Middle frontal gyrus (tissue), 1 donor: Measurements from ENCODE around the gene PKDCC.

Experiments
- DNase-seq: peaks from one replicate; pipeline ENCODE4 v3.0.0-alpha.2; 2015; ENCODE audit warnings: low spot score; ENCODE audit errors: extremely low spot score

The PKDCC gene, protein sequence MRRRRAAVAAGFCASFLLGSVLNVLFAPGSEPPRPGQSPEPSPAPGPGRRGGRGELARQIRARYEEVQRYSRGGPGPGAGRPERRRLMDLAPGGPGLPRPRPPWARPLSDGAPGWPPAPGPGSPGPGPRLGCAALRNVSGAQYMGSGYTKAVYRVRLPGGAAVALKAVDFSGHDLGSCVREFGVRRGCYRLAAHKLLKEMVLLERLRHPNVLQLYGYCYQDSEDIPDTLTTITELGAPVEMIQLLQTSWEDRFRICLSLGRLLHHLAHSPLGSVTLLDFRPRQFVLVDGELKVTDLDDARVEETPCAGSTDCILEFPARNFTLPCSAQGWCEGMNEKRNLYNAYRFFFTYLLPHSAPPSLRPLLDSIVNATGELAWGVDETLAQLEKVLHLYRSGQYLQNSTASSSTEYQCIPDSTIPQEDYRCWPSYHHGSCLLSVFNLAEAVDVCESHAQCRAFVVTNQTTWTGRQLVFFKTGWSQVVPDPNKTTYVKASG

GRCh38 chr2:42047488-42048298 is at the start of gene PKDCC:
Gene PKDCC, plus strand, starts transcription at chr2:42048021. Its CDS starts 179 bp downstream, at chr2:42048200.
- peak; percentile 50 for DNase-seq

GRCh38 chr2:41998186-41999127 is 49.4 kb upstream of the PKDCC start:
- DNase-seq: no peak

DNA sequence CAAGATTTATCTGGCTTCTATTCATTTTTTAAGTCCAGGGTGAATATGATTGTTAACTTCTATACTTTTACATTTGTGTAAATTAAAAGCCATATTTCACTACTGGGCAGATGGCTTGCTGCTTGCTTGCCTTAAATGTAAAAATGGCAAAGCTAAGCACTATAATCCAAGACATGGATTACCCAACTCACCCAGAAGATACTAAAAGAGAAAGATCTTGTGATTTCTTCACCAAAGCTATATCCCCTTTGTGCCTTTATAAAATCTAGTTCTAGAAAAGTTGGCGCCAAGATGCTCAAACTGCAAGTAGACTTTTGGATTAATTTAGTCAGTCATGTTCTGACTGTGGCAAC is 48.7 kb upstream of the PKDCC start:
- no peak for DNase-seq

DNA sequence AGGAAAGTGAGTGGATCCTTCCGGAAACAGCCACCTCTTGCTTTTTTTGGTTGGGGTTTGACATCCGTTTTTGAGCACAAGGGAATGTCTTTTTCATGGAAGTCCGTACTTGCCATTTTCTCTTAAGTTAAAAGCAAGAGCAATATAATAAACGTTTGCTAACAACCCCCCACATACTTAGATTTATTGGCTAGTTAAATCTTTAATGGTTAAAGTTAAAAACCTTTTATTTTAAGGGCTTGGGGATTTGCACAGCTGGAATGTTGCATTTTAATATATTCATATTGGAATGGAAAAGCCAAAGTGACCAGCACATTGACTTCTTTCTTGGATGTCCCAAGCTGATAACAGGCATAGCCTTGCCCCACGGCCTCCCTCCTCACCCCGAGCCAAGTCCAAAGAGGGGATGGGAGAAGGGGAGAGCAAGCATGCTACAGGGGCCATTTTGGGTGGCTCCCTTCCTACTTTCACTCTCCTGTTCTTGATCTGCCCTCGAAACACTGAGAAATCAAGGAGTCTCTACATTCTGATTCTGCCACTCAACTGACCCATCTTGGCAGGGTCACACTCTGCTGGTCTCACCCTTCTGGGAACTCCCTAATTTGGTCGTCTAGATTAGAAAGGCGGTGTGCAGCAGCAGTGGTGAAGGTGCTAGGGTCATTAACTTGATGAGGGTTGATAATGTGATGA is 48.1 kb upstream of the PKDCC start:
- DNase-seq: no peak

GRCh38 chr2:42001711-42002201 is 46.1 kb upstream of the PKDCC start:
- no peak for DNase-seq

- no peak for DNase-seq
Measured at GRCh38 chr2:42007551-42007950, 40.3 kb upstream of the PKDCC start.

GRCh38 chr2:42008241-42008921 is 39.4 kb upstream of the PKDCC start:
- no peak for DNase-seq

GRCh38 chr2:42009657-42010580 is 37.9 kb upstream of the PKDCC start:
- no peak for DNase-seq

DNA sequence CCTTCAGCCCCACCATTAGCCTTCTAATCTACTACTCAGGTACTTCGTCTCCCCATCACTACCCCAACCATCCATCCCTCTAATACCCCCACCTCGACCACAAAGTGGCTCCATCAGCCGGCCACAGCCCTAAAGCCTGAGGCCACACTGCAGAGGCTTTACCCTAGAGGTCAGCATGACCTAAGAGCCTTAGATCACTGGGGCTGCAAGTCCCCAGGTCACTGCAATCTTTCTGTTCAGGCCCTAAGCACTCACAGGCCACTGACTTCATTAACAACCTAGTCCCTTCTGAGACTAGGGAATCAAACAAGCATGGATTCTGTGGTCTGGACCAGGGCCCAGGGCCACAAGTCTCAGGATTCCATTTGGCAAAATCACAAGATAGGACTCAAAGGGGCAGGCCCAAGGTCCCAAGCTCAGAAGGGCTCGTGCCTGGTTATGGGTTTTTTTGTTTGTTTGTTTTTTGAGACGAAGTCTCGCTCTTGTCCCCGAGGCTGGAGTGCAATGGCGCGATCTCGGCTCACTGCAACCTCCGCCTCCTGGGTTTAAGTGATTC is 37.0 kb upstream of the PKDCC start:
- DNase-seq: no peak

GRCh38 chr2:42012137-42012536 is 35.7 kb upstream of the PKDCC start:
- no peak for DNase-seq

DNA sequence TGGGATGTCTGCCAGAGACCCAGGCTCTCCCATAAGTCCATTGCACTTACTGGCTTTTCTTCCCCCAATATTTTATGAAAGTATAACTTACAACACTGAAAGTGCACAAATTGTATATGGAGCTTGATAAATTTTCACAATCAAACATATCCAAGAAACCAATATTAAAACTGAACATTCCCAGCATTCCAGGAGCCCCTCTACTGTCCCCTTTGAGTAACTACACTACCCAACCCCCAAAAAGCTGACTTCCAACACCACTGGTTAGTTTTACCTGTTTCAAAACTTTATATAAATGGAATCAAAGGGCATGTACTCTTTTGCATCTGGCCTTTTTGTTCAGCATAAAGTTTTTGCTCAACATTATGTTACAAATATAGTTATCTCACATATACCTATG is 35.2 kb upstream of the PKDCC start:
- DNase-seq: no peak

GRCh38 chr2:42013409-42013808 is 34.4 kb upstream of the PKDCC start:
- no peak for DNase-seq

- DNase-seq: no peak
Measured at GRCh38 chr2:42021464-42021863, 26.4 kb upstream of the PKDCC start.

DNA sequence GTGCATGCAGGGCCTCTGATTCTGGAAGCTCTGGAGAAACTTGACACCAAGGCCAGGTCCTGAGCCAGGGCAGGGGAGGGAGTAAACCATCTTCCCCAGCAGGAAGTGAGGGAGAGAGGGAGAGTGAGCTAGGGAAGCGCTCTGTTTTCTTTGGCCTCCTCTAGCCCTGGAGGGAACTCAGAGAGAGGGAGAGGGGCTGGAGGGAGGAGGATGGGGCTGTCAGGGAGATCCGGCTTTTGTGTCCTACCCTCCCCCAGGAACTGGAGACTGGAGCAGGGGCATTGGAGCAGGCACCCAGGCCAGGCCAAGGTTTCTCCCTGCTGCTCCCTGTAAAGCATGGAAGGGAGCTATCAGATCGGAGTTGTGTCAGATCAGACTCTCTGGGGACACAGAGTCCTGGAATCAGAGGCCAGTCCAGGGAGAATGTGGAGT is 22.7 kb upstream of the PKDCC start:
- no peak for DNase-seq

- no peak for DNase-seq
Measured at GRCh38 chr2:42026272-42026671, 21.5 kb upstream of the PKDCC start.

DNA sequence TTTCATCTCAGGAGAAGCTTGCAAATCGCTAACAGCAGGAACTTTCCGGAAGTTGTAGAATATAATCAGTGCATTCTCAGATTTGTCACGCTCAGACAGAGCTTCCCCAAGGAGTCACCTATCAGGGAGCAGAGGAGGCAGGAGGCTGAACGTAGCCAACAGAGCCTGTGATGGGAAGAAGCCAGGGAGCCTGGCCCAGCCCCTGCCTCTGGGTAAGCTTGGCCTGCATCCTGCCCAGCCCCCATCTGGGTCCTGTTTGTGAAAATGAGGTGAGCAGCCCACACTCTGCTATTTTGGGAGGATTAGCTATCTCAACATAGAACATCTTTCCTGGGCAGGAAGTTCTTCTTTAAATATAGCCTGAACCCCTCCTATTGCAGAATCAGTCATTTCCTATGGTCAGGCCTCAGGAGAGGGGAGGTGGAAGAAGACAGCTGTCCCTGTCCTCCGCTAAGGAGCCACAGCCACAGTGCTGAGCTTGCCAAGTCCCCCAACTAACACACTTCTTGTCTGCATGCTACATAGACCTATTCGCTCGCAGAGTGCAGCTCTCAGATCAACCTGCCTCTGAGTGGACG is 19.2 kb upstream of the PKDCC start:
- peak; percentile 58 for DNase-seq

GRCh38 chr2:42029171-42029570 is 18.6 kb upstream of the PKDCC start:
- no peak for DNase-seq

DNA sequence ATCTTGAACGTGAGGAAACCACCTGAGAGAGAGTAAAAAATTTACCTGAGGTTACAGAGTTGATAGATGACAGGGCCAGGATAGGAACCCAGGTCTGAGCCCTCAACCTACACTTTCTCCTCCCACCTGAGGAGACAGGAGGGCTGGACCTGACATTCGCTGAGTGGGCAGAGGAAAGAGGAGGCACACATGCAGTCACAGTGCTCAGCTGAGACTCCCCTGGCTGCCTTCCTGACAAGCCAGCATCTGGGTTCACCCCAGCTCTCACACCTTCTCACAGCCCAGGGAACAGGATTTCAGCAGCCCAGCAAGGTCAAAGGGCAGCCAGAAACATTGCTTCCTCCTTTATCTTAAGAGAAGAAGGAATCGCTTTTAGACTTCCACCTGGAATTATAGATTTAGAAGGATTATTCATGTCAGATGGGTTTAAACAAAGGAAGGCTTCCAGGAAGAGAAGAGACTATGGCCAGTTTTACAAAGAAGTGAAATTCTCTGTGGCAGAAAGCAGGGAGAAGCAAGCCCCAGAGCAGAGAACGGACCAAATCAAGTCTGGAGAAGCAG is 18.1 kb upstream of the PKDCC start:
- no peak for DNase-seq
